Lower leg skin (tissue), 3 donors: ENCODE measurements around the gene TRIM15.

Source experiments
- CTCF ChIP-seq, 3 donors: fragments of 450-650 bp; IDR thresholded peaks; one replicate each; pipeline ENCODE4 v1.5.1; 2016; ENCODE audit warnings: antibody characterized with exemption in 3 of 3, mild to moderate bottlenecking in 3 of 3, moderate library complexity in 2 of 3
- POLR2A ChIP-seq, 2 donors: fragments of 450-650 bp; IDR thresholded peaks; one replicate each; pipeline ENCODE4 v1.6.1; 2016 to 2017; ENCODE audit warnings: antibody characterized with exemption in 2 of 2, mild to moderate bottlenecking in 1 of 2, moderate library complexity in 1 of 2

GRCh38 chr6:30206799-30207618, 43.7 kb downstream of the TRIM15 start:
- TF ChIP-seq CTCF (IDR thresholded peaks at IDR 0.05), result no peak
- TF ChIP-seq POLR2A (IDR thresholded peaks at IDR 0.05), result no peak
